K562 (cell line): ENCODE data around the gene ME3. TPM values are rescaled to one million over a fixed set of nuclear protein-coding genes. Genes with fewer than 3 reads are reported as not detected.

Source experiments
- ATAC-seq: fragments of 200-7000 bp; cut with Tn5 transposase; 3 replicates; pipeline ENCODE4 v1.9.1; 2020; ENCODE audit warnings: moderate library complexity
- BruUV-seq: library from RNA; stranded (reverse); fragments of 400-500 nt; replicated peaks from 2 replicates; lab custom pipeline; 2021; lab: Mats Ljungman, UMichigan
- CTCF ChIA-PET: fragments of 300-600 bp; formaldehyde crosslinking; extraction: SDS; loops from one replicate; lab custom pipeline; 2021; ENCODE audit warnings: low intra/inter-chr PET ratio; lab: Yijun Ruan, JAX
- POLR2A ChIA-PET: fragments of 300-600, 350-650 bp; sonication (Branson Sonifier 250); formaldehyde crosslinking; extraction: SDS; loops from one replicate; lab custom pipeline; 2021; ENCODE audit warnings: antibody characterized with exemption, inconsistent platforms; lab: Yijun Ruan, JAX
- DNase-seq, 4 experiments: peaks; one replicate each; pipeline versions ENCODE4 v3.0.0 to v3.0.0-alpha.2; 2011 to 2018; ENCODE audit warnings: low spot score in 3 of 4, mixed read lengths in 3 of 4; ENCODE audit errors: extremely low read depth in 1 of 4
- FAIRE-seq: peaks from 2 replicates; lab custom pipeline; 2011; peaks lifted over from hg19 to GRCh38; lab: Jason Lieb, UNC
- H2AFZ ChIP-seq: 2 replicates; pipeline ENCODE4 v1.6.0; 2011; ENCODE audit warnings: low read depth, low read length, control low read depth, inconsistent platforms
- H3K27ac ChIP-seq: fragments of 200-600 bp; 3 replicates; pipeline ENCODE4 v1.8.0; 2011; ENCODE audit warnings: low read depth, mild to moderate bottlenecking, control low read depth, inconsistent platforms, low read length, moderate library complexity, mixed read lengths; ENCODE audit errors: extremely low read depth
- H3K27me3 ChIP-seq, 2 experiments: fragments of 300-600 bp in 1 of 2; 2 replicates in 1 of 2; 3 replicates in 1 of 2; pipeline versions ENCODE4 v1.6.0 to v1.8.0; 2011; ENCODE audit warnings: inconsistent platforms in 2 of 2, low read length in 2 of 2, mild to moderate bottlenecking in 1 of 2, mixed read lengths in 1 of 2, moderate library complexity in 1 of 2; ENCODE audit not compliant: control insufficient read depth in 2 of 2, insufficient read depth in 2 of 2
- H3K36me3 ChIP-seq: fragments of 300-600 bp; 3 replicates; pipeline ENCODE4 v1.8.0; 2011; ENCODE audit warnings: mild to moderate bottlenecking, low read length, inconsistent platforms; ENCODE audit not compliant: control insufficient read depth, insufficient read depth
- H3K4me1 ChIP-seq, 2 experiments: fragments of 200-600 bp in 1 of 2; replicated peaks in 1 of 2; 2 replicates in 1 of 2; 3 replicates in 1 of 2; pipeline versions ENCODE4 v1.5.1 to v1.8.0; 2011; ENCODE audit warnings: inconsistent platforms in 2 of 2, low read length in 2 of 2, mild to moderate bottlenecking in 1 of 2, mixed read lengths in 1 of 2, moderate library complexity in 1 of 2; ENCODE audit not compliant: control insufficient read depth in 2 of 2, insufficient read depth in 2 of 2
- H3K4me2 ChIP-seq: 2 replicates; pipeline ENCODE4 v1.6.1; 2011; ENCODE audit warnings: low read length, control low read depth, inconsistent platforms, mixed read lengths; ENCODE audit not compliant: insufficient read depth
- H3K4me3 ChIP-seq: fragments of 200-600 bp; sonication (generic), shearing (Covaris generic); 2 replicates; pipeline ENCODE4 v1.5.1; 2016; ENCODE audit warnings: control low read depth, inconsistent platforms
- H3K79me2 ChIP-seq: fragments of 200-600 bp; 3 replicates; pipeline ENCODE4 v1.8.0; 2011; ENCODE audit warnings: low read length, inconsistent platforms; ENCODE audit not compliant: control insufficient read depth, insufficient read depth
- H3K9ac ChIP-seq, 2 experiments: 2 replicates each; pipeline versions ENCODE4 v1.6.0 to v1.6.1; 2011; ENCODE audit warnings: low read depth in 2 of 2, low read length in 2 of 2, control low read depth in 1 of 2, inconsistent platforms in 1 of 2, mild to moderate bottlenecking in 1 of 2, mixed read lengths in 1 of 2; ENCODE audit not compliant: insufficient read depth in 1 of 2
- H3K9me1 ChIP-seq: one replicate; pipeline ENCODE4 v1.6.0; 2011; ENCODE audit warnings: inconsistent platforms, mild to moderate bottlenecking, low read length, moderate library complexity; ENCODE audit not compliant: control insufficient read depth, insufficient read depth
- H3K9me3 ChIP-seq: replicated peaks from 2 replicates; pipeline ENCODE4 v1.5.1; 2011; ENCODE audit warnings: low read depth, low read length, inconsistent platforms; ENCODE audit not compliant: control insufficient read depth, insufficient read depth
- H4K20me1 ChIP-seq: replicated peaks from 2 replicates; pipeline ENCODE4 v1.6.1; 2011; ENCODE audit warnings: low read length, inconsistent platforms, mixed read lengths; ENCODE audit not compliant: control insufficient read depth, insufficient read depth
- CBX3 ChIP-seq, 2 experiments: IDR thresholded peaks; 1 replicate in 1 of 2; 2 replicates in 1 of 2; pipeline ENCODE4 v1.6.1; 2012; ENCODE audit warnings: inconsistent platforms in 2 of 2, low read length in 2 of 2, borderline replicate concordance in 1 of 2, control low read depth in 1 of 2
- CTBP1 ChIP-seq: fragments of 450-650 bp; IDR thresholded peaks from 2 replicates; pipeline ENCODE4 v1.6.1; 2016; ENCODE audit warnings: borderline replicate concordance
- ELK3 ChIP-seq: fragments of 450-650 bp; formaldehyde crosslinking; IDR thresholded peaks from 2 replicates; pipeline ENCODE4 v1.4.0; 2020; ENCODE audit warnings: mild to moderate bottlenecking
- HNRNPH1 ChIP-seq: fragments of 200-400 bp; formaldehyde crosslinking; optimal IDR thresholded peaks from 2 replicates; pipeline ENCODE3; 2017; ENCODE audit warnings: low read depth, mild to moderate bottlenecking, low read length, moderate library complexity
- MEF2A ChIP-seq: IDR thresholded peaks from 2 replicates; pipeline ENCODE4 v1.6.1; 2011; ENCODE audit warnings: low read depth, mild to moderate bottlenecking, low read length, moderate library complexity; ENCODE audit not compliant: control insufficient read depth
- NEUROD1 ChIP-seq: fragments of 150-350 bp; IDR thresholded peaks from 2 replicates; pipeline ENCODE4 v1.6.1; 2014; ENCODE audit warnings: borderline replicate concordance, low read length, low read depth; ENCODE audit not compliant: partially characterized antibody
- RBFOX2 ChIP-seq: fragments of 200-400 bp; formaldehyde crosslinking; IDR thresholded peaks from 2 replicates; pipeline ENCODE4 v1.6.1; 2017; ENCODE audit warnings: low read depth, mild to moderate bottlenecking, low read length, moderate library complexity
- VEZF1 ChIP-seq: fragments of 200-800 bp; sonication (Bioruptor generic); IDR thresholded peaks from 2 replicates; pipeline ENCODE4 v1.6.1; 2017; ENCODE audit warnings: missing genetic modification characterization, missing compliant biosample characterization
- ZNF75A ChIP-seq: fragments of 450-650 bp; formaldehyde crosslinking; IDR thresholded peaks from 2 replicates; pipeline ENCODE4 v1.4.0; 2020; ENCODE audit warnings: mild to moderate bottlenecking
- WGBS: fragments of 100-300 bp; shearing (Covaris generic); methylation state at CpG from one replicate; pipeline ENCODE4 v1.1.6; 2016; ENCODE audit warnings: low coverage, mixed read lengths; ENCODE audit not compliant: insufficient coverage; ENCODE audit errors: missing lambda C conversion rate; 5-methylcytosine and 5-hydroxymethylcytosine counted together
- in situ Hi-C: fragments of 300-500 bp; cut with MboI; formaldehyde crosslinking; loops from 4 replicates; pipeline ENCODE4 v1.15.0; 2018; ENCODE audit warnings: inconsistent platforms, mixed read lengths
- intact Hi-C: fragments of 100-400 bp; cut with micrococcal nuclease; formaldehyde crosslinking; loops from 2 replicates; pipeline ENCODE4 v1.14.2; 2022
- polyA plus RNA-seq, 8 experiments: library from polyadenylated mRNA; depleted of rRNA in 4 of 8; stranded (reverse) in 5 of 8; unstranded in 3 of 8; fragments of >200 nt; fragmentation: Nextera tagmentation in 2 of 8; fragmentation: Illumina TruSeq in 1 of 8; extraction: Ambion mirVana in 2 of 8; extraction: Trizol in 1 of 8; gene quantifications; 2 replicates each; pipeline versions ENCODE4 v1.2.1 to v1.2.3, GENCODE V29; 2011 to 2014; ENCODE audit warnings: inconsistent platforms in 1 of 8, missing spikeins in 1 of 8
- total RNA-seq, 7 experiments: library from RNA; depleted of rRNA in 6 of 7; stranded (reverse); fragments of >200 nt in 6 of 7; fragmentation: Illumina TruSeq in 2 of 7; extraction: Trizol in 2 of 7; gene quantifications; 2 replicates each; pipeline versions ENCODE4 v1.2.1 to v1.2.3, GENCODE V29; 2011 to 2021; ENCODE audit warnings: low replicate concordance in 1 of 7

The ME3 gene
- total and polyA plus RNA-seq, 9 of the 15 experiments (the other 6 are each of a cell fraction or from before 2014, with no cell fraction given), result not detected

- BruUV-seq, result no TSS peak
- CTCF ChIA-PET, result no interaction called here
- Histone ChIP-seq H3K4me1 (peaks cover 0 to 10% of the 10 kb centered on the region in 2 experiments; a peak in 1 of 5 replicates), H2AFZ (no peak overlapping the region), H3K4me2 (no peak overlapping the region)
- in situ Hi-C loops, result no loop called here
- ATAC-seq, result no peak
- TF ChIP-seq ZNF75A (CRISPR knock-in tag) (no peak), VEZF1 (CRISPR knock-in tag) (no peak), CTBP1 (no peak), ELK3 (no peak), RBFOX2 (no peak), MEF2A (no peak), NEUROD1 (no peak), CBX3 (IDR thresholded peaks at IDR 0.05; ENCODE audit: borderline replicate concordance in 1 of 2, low read length in 2 of 2) (no peak), HNRNPH1 (no peak)
- TF ChIP-seq, all 486 proteins: peak for 0
- no peak overlapping the region for H3K9ac ChIP-seq
- no peak overlapping the region for H3K4me3 ChIP-seq
- H3K79me2 ChIP-seq, result no peaks in the 10 kb centered on the region
- POLR2A ChIA-PET, result no interaction called here
- no peak overlapping the region for H3K27ac ChIP-seq
- no peaks in the 10 kb centered on the region for H3K36me3 ChIP-seq
- DNase-seq (no peak), FAIRE-seq (no peak)
- no peaks in the 10 kb centered on the region for H3K9me1 ChIP-seq
- 1% methylated on average over 3 of the region's 3 CpGs for WGBS
- no peaks in the 10 kb centered on the region; the same call in 1 of the 2 replicates for H4K20me1 ChIP-seq
- intact Hi-C loops, result no loop called here
- H3K9me3 ChIP-seq, result no peaks in the 10 kb centered on the region
- H3K27me3 ChIP-seq, result peaks cover 22 to 30% of the 10 kb centered on the region in 2 experiments
These were observed 1.5 kb downstream of the ME3 start for GRCh38 chr11:86670911-86671310.
